ENCODE results near the gene KCNQ2. TPM values are rescaled to one million over a fixed set of nuclear protein-coding genes. Genes with fewer than 3 reads are reported as not detected.

The KCNQ2 gene
- total and polyA plus RNA-seq, 2 experiments from 2014 or later, result 68.5 to 92.4 TPM

- Histone ChIP-seq H4K20me1 (replicated peaks; ENCODE audit: insufficient read depth) (no peaks in the 10 kb centered on the region), H2AFZ (no peak overlapping the region), H3K27me3 (ENCODE audit: insufficient read depth) (no peaks in the 10 kb centered on the region), H3K4me2 (no peak overlapping the region), H3K79me2 (replicated peaks; ENCODE audit: insufficient read depth) (no peaks in the 10 kb centered on the region), H3K27ac (ENCODE audit: low read depth) (no peak overlapping the region), H3K4me1 (ENCODE audit: insufficient read depth) (no peaks in the 10 kb centered on the region), H3K36me3 (ENCODE audit: insufficient read depth) (no peaks in the 10 kb centered on the region), H3K4me3 (no peak overlapping the region), H3K9me2 (ENCODE audit: insufficient read depth) (no peaks in the 10 kb centered on the region), H3F3A (replicated peaks; ENCODE audit: low read depth) (no peaks in the 10 kb centered on the region)
- TF ChIP-seq EZH2 (IDR thresholded peaks at IDR 0.05; ENCODE audit: low read depth, unreplicated experiment) (no peak), EZH2phosphoT487 (IDR thresholded peaks at IDR 0.05; ENCODE audit: unreplicated experiment) (no peak), STAT1 (IDR thresholded peaks at IDR 0.05; ENCODE audit: unreplicated experiment) (no peak), POLR2AphosphoS5 (IDR thresholded peaks at IDR 0.05; ENCODE audit: low read depth) (no peak), REST (IDR thresholded peaks at IDR 0.05; ENCODE audit: unreplicated experiment) (no peak), ZNF462 (CRISPR knock-in tag; IDR thresholded peaks at IDR 0.05) (no peak), CREB1 (CRISPR knock-in tag; IDR thresholded peaks at IDR 0.05; ENCODE audit: low read depth) (no peak), ZNF114 (CRISPR knock-in tag; IDR thresholded peaks at IDR 0.05) (no peak), CTCF (conservative IDR thresholded peaks at IDR 0.05; ENCODE audit: low read depth in 2 of 2) (no peak), JUNB (IDR thresholded peaks at IDR 0.05; ENCODE audit: unreplicated experiment) (no peak), NANOG (IDR thresholded peaks at IDR 0.05; ENCODE audit: borderline replicate concordance) (no peak), ZNF331 (CRISPR knock-in tag; IDR thresholded peaks at IDR 0.05; ENCODE audit: low read depth) (no peak), ETS1 (IDR thresholded peaks at IDR 0.05) (no peak)
- Mint-ChIP-seq H3K27me3 (ENCODE audit: insufficient read depth, low read depth, poor library complexity) (no peaks in the 10 kb centered on the region), H3K9me3 (no peaks in the 10 kb centered on the region), H3K36me3 (ENCODE audit: low read depth) (peaks cover 9% of the 10 kb centered on the region; the same call in 2 of the 3 replicates), H3K4me1 (peaks cover 7% of the 10 kb centered on the region; the same call in 2 of the 3 replicates), H3K4me3 (no peak overlapping the region), H3K27ac (no peak overlapping the region)
- DNase-seq (ENCODE audit: low spot score) (no peak), ATAC-seq (no peak)
These were observed 51.9 kb downstream of the KCNQ2 start for GRCh38 chr20:63420359-63421093.

Data from GM23338 (cell line).